Fibroblast of lung (primary cell): ENCODE results near the gene OAS1. TPM values are rescaled to one million over a fixed set of nuclear protein-coding genes. Genes with fewer than 3 reads are reported as not detected.
"Not testable (repeated sequence)": the region's sequence is repeated elsewhere in the genome, so short reads cannot be mapped to it uniquely, and the experiment has no call there.

ENCODE experiments used
- DNase-seq, 2 donors: peaks; one replicate each; pipeline versions ENCODE4 v3.0.0 to v3.0.0-alpha.2; 2010; ENCODE audit warnings: low read depth in 2 of 2
- H2AFZ ChIP-seq: 2 replicates; pipeline ENCODE4 v1.5.1; 2012; ENCODE audit warnings: low read length, control low read depth, inconsistent platforms
- H3K27ac ChIP-seq: 2 replicates; pipeline ENCODE4 v1.5.1; 2011; ENCODE audit warnings: low read length, control low read depth; ENCODE audit not compliant: insufficient read depth
- H3K27me3 ChIP-seq: 2 replicates; pipeline ENCODE4 v1.5.1; 2011; ENCODE audit warnings: mild to moderate bottlenecking, low read length; ENCODE audit not compliant: control insufficient read depth, insufficient read depth
- H3K36me3 ChIP-seq: 2 replicates; pipeline ENCODE4 v1.5.1; 2011; ENCODE audit warnings: low read length; ENCODE audit not compliant: control insufficient read depth, insufficient read depth
- H3K4me1 ChIP-seq: 2 replicates; pipeline ENCODE4 v1.5.1; 2011; ENCODE audit warnings: low read length; ENCODE audit not compliant: control insufficient read depth, insufficient read depth; ENCODE audit errors: extremely low read depth
- H3K4me2 ChIP-seq: 2 replicates; pipeline ENCODE4 v1.5.1; 2011; ENCODE audit warnings: low read length, control low read depth; ENCODE audit not compliant: insufficient read depth; ENCODE audit errors: extremely low read depth
- H3K4me3 ChIP-seq, 4 experiments: fragments of 200-600 bp in 1 of 4; sonication (generic) in 1 of 4; replicated peaks in 1 of 4; 2 replicates each; pipeline ENCODE4 v1.5.1; 2011 to 2016; ENCODE audit warnings: low read length in 4 of 4, low read depth in 3 of 4, mild to moderate bottlenecking in 3 of 4, control low read depth in 2 of 4, inconsistent platforms in 1 of 4, mixed read lengths in 1 of 4; ENCODE audit not compliant: insufficient read depth in 1 of 4; ENCODE audit errors: control extremely low read depth in 1 of 4
- H3K79me2 ChIP-seq: 2 replicates; pipeline ENCODE4 v1.5.1; 2012; ENCODE audit warnings: mild to moderate bottlenecking, low read length, inconsistent platforms; ENCODE audit not compliant: control insufficient read depth, insufficient read depth
- H3K9ac ChIP-seq: 2 replicates; pipeline ENCODE4 v1.5.1; 2011; ENCODE audit warnings: mild to moderate bottlenecking, low read length, control low read depth; ENCODE audit not compliant: insufficient read depth
- H3K9me3 ChIP-seq: 2 replicates; pipeline ENCODE4 v1.5.1; 2012; ENCODE audit warnings: low read depth, low read length; ENCODE audit not compliant: control insufficient read depth, insufficient read depth
- H4K20me1 ChIP-seq: 2 replicates; pipeline ENCODE4 v1.5.1; 2011; ENCODE audit warnings: low read length; ENCODE audit not compliant: control insufficient read depth, insufficient read depth; ENCODE audit errors: extremely low read depth
- CTCF ChIP-seq, 2 donors: IDR thresholded peaks in 1 of 2; conservative IDR thresholded peaks in 1 of 2; 1 replicate in 1 of 2; 2 replicates in 1 of 2; pipeline ENCODE4 v1.5.1; 2011 to 2012; ENCODE audit warnings: low read length in 2 of 2, control low read depth in 1 of 2, inconsistent platforms in 1 of 2, low read depth in 1 of 2, mild to moderate bottlenecking in 1 of 2
- EZH2 ChIP-seq: IDR thresholded peaks from 2 replicates; pipeline ENCODE4 v1.5.1; 2012; ENCODE audit warnings: low read length, control low read depth, mild to moderate bottlenecking; ENCODE audit errors: missing control alignments
- polyA plus RNA-seq, 2 donors: library from polyadenylated mRNA; depleted of rRNA in 1 of 2; stranded (reverse) in 1 of 2; unstranded in 1 of 2; fragments of >200 nt; gene quantifications; 2 replicates each; pipeline ENCODE4 v1.2.1, GENCODE V29; 2011 to 2012; ENCODE audit warnings: missing spikeins in 1 of 2
- total RNA-seq: library from RNA; depleted of rRNA; stranded (reverse); fragments of >200 nt; gene quantifications from 2 replicates; pipeline ENCODE4 v1.2.1, GENCODE V29; 2014

OAS1 gene
- total and polyA plus RNA-seq, 2 donors (not counting 1 experiment from before 2014, with no cell fraction given), result 1.8 to 2.0 TPM

GRCh38 chr12:112947761-112948160 lies 41.0 kb downstream of the OAS1 start:
- H2AFZ ChIP-seq, result no peak overlapping the region
- H3K36me3 ChIP-seq, result no peaks in the 10 kb centered on the region
- TF ChIP-seq CTCF (conservative IDR thresholded peaks at IDR 0.05 in 1 of 2, IDR thresholded peaks at IDR 0.05 in 1 of 2; ENCODE audit: low read depth in 1 of 2, low read length in 2 of 2) (no peak), EZH2 (no peak)
- no peak overlapping the region for H3K4me2 ChIP-seq
- no peaks in the 10 kb centered on the region for H4K20me1 ChIP-seq
- no peaks in the 10 kb centered on the region for H3K27me3 ChIP-seq
- no peak for DNase-seq
- no peak overlapping the region for H3K27ac ChIP-seq
- no peak overlapping the region for H3K9ac ChIP-seq
- H3K4me3 ChIP-seq, result no peak overlapping the region
- H3K4me1 ChIP-seq, result no peaks in the 10 kb centered on the region
- no peaks in the 10 kb centered on the region for H3K79me2 ChIP-seq
- H3K9me3 ChIP-seq, result no peaks in the 10 kb centered on the region

- Histone ChIP-seq H3K79me2 (no peaks in the 10 kb centered on the region), H3K27me3 (no peaks in the 10 kb centered on the region), H3K9ac (no peak overlapping the region), H3K36me3 (no peaks in the 10 kb centered on the region), H2AFZ (no peak overlapping the region), H3K4me3 (no peak overlapping the region), H3K27ac (no peak overlapping the region), H3K4me1 (no peaks in the 10 kb centered on the region), H3K4me2 (no peak overlapping the region), H3K9me3 (no peaks in the 10 kb centered on the region), H4K20me1 (no peaks in the 10 kb centered on the region)
- no peak for DNase-seq
- TF ChIP-seq CTCF (conservative IDR thresholded peaks at IDR 0.05 in 1 of 2, IDR thresholded peaks at IDR 0.05 in 1 of 2; ENCODE audit: low read depth in 1 of 2, low read length in 2 of 2), result no peak
- TF ChIP-seq EZH2, result no peak
Measured at GRCh38 chr12:112948806-112949205, 42.0 kb downstream of the OAS1 start.

GRCh38 chr12:112950701-112951100 lies 43.9 kb downstream of the OAS1 start:
- H3K79me2 ChIP-seq, result no peaks in the 10 kb centered on the region
- no peak overlapping the region for H3K9ac ChIP-seq
- TF ChIP-seq CTCF (conservative IDR thresholded peaks at IDR 0.05 in 1 of 2, IDR thresholded peaks at IDR 0.05 in 1 of 2; ENCODE audit: low read depth in 1 of 2, low read length in 2 of 2) (no peak), EZH2 (no peak)
- H3K9me3 ChIP-seq, result no peaks in the 10 kb centered on the region
- no peaks in the 10 kb centered on the region for H3K27me3 ChIP-seq
- no peaks in the 10 kb centered on the region for H3K36me3 ChIP-seq
- H3K4me3 ChIP-seq, result no peak overlapping the region
- H3K4me2 ChIP-seq, result no peak overlapping the region
- H4K20me1 ChIP-seq, result no peaks in the 10 kb centered on the region
- H3K4me1 ChIP-seq, result no peaks in the 10 kb centered on the region
- H2AFZ ChIP-seq, result no peak overlapping the region
- no peak for DNase-seq
- H3K27ac ChIP-seq, result no peak overlapping the region

GRCh38 chr12:112957125-112957524 lies 50.4 kb downstream of the OAS1 start:
- H3K36me3 ChIP-seq, H2AFZ ChIP-seq, H3K79me2 ChIP-seq, H3K4me3 ChIP-seq, H3K9me3 ChIP-seq, H3K4me1 ChIP-seq, H3K9ac ChIP-seq, H3K4me2 ChIP-seq, DNase-seq, H3K27me3 ChIP-seq, H4K20me1 ChIP-seq, H3K27ac ChIP-seq: not testable (repeated sequence)
